Upper lobe of left lung (tissue), 6 donors: ENCODE data around the gene TMEM41B. TPM values are rescaled to one million over a fixed set of nuclear protein-coding genes. Genes with fewer than 3 reads are reported as not detected.

ENCODE experiments used
- ATAC-seq, 2 donors: fragments of 200-7000 bp; cut with Tn5 transposase; one replicate each; pipeline ENCODE4 v1.9.1; 2022; ENCODE audit warnings: mild to moderate bottlenecking in 2 of 2, moderate library complexity in 2 of 2; ENCODE audit not compliant: low FRiP score in 2 of 2
- DNase-seq, 2 donors: peaks; one replicate each; pipeline ENCODE4 v3.0.0-alpha.2; 2019 to 2020
- H3K27ac ChIP-seq, 4 donors: fragments of 200-600 bp; sonication (generic); one replicate each; pipeline ENCODE4 v1.5.1; 2016 to 2019
- H3K27me3 ChIP-seq, 4 donors: fragments of 200-600 bp; sonication (generic); one replicate each; pipeline ENCODE4 v1.5.1; 2017 to 2019
- H3K36me3 ChIP-seq, 4 donors: fragments of 200-600 bp; sonication (generic); one replicate each; pipeline ENCODE4 v1.5.1; 2016 to 2019
- H3K4me1 ChIP-seq, 4 donors: fragments of 200-600 bp; sonication (generic); one replicate each; pipeline ENCODE4 v1.5.1; 2018 to 2019
- H3K4me3 ChIP-seq, 4 donors: fragments of 200-600 bp; sonication (generic); one replicate each; pipeline ENCODE4 v1.5.1; 2017 to 2019; ENCODE audit warnings: mild to moderate bottlenecking in 2 of 4, moderate library complexity in 1 of 4
- H3K9me3 ChIP-seq, 4 donors: fragments of 200-600 bp; sonication (generic); one replicate each; pipeline ENCODE4 v1.5.1; 2018 to 2019
- EP300 ChIP-seq, 4 donors: sonication (generic); formaldehyde crosslinking; IDR thresholded peaks; one replicate each; pipeline ENCODE4 v1.5.1; 2017; ENCODE audit warnings: antibody characterized with exemption in 4 of 4, control low read depth in 2 of 4
- POLR2A ChIP-seq, 4 donors: fragments of 450-650 bp; IDR thresholded peaks; one replicate each; pipeline ENCODE4 v1.5.1; 2016 to 2017; ENCODE audit warnings: antibody characterized with exemption in 4 of 4, mild to moderate bottlenecking in 2 of 4
- POLR2AphosphoS5 ChIP-seq, 2 donors: sonication (generic); formaldehyde crosslinking; IDR thresholded peaks; one replicate each; pipeline ENCODE4 v1.5.1; 2017; ENCODE audit warnings: antibody characterized with exemption in 2 of 2
- WGBS, 2 donors: methylation state at CpG; one replicate each; pipeline ENCODE4 v1.1.5; 2017 to 2018; 5-methylcytosine and 5-hydroxymethylcytosine counted together
- total RNA-seq, 6 donors: library from RNA; depleted of rRNA in 4 of 6; stranded (reverse); fragments of >200 nt in 4 of 6; gene quantifications; one replicate each; pipeline versions ENCODE4 v1.1.0 to v1.2.1, GENCODE V29; 2016 to 2021
- TF ChIP-seq, protein P1 (sequence below), 6 experiments: fragments of 450-650 bp in 4 of 6; fragments of 200-600 bp in 2 of 6; sonication (generic) in 2 of 6; IDR thresholded peaks; one replicate each; pipeline ENCODE4 v1.5.1; 2016 to 2019; ENCODE audit warnings: antibody characterized with exemption in 6 of 6
- donor health status: DM: no; HTN: no; CAD: no; lungs with moderate emphysema.
- donor health status: DM: no; HTN: yes; CAD: no; lungs with severe emphysema.

TMEM41B gene
- total RNA-seq, 6 donors from 2014 or later = 61.7 to 114 (median 88.5) TPM

DNA sequence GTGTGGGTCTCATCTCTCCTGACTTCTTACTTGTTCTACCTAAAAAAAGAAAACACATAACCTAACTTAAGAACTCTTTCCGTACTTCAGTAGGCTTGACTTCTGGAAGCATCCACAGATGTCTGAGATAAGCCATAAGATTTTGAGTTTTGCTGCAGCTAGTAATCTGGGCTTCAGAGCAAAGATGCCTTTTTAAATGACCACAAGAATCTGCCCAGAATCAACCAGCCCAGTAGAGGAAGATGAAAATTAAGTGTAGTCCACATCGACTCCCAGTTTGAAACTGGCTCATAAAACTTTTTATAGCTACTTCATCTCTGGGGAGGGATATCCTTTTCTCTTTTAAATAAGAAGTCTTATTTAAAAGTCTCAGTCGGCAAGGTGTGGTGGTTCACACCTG lies 60.0 kb downstream of the TMEM41B start:
- DNase-seq (no peak), ATAC-seq (no peak)
- peaks cover 0 to 7% (median 2%) of the 10 kb centered on the region in 4 donors for H3K36me3 ChIP-seq
- no peak overlapping the region for H3K27ac ChIP-seq
- 91 to 94% methylated on average over 3 of the region's 3 CpGs for WGBS, 2 donors
- no peak for TF ChIP-seq POLR2AphosphoS5 (IDR thresholded peaks at IDR 0.05)
- TF ChIP-seq, protein P1, sequence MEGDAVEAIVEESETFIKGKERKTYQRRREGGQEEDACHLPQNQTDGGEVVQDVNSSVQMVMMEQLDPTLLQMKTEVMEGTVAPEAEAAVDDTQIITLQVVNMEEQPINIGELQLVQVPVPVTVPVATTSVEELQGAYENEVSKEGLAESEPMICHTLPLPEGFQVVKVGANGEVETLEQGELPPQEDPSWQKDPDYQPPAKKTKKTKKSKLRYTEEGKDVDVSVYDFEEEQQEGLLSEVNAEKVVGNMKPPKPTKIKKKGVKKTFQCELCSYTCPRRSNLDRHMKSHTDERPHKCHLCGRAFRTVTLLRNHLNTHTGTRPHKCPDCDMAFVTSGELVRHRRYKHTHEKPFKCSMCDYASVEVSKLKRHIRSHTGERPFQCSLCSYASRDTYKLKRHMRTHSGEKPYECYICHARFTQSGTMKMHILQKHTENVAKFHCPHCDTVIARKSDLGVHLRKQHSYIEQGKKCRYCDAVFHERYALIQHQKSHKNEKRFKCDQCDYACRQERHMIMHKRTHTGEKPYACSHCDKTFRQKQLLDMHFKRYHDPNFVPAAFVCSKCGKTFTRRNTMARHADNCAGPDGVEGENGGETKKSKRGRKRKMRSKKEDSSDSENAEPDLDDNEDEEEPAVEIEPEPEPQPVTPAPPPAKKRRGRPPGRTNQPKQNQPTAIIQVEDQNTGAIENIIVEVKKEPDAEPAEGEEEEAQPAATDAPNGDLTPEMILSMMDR (IDR thresholded peaks at IDR 0.05) = no peak
- no peak for TF ChIP-seq EP300 (IDR thresholded peaks at IDR 0.05)
- no peak for TF ChIP-seq POLR2A (IDR thresholded peaks at IDR 0.05)
- H3K4me3 ChIP-seq = no peak overlapping the region
- peaks cover 8 to 18% (median 12%) of the 10 kb centered on the region in 4 donors for H3K4me1 ChIP-seq
- no peaks in the 10 kb centered on the region for H3K27me3 ChIP-seq
- no peaks in the 10 kb centered on the region for H3K9me3 ChIP-seq

DNA sequence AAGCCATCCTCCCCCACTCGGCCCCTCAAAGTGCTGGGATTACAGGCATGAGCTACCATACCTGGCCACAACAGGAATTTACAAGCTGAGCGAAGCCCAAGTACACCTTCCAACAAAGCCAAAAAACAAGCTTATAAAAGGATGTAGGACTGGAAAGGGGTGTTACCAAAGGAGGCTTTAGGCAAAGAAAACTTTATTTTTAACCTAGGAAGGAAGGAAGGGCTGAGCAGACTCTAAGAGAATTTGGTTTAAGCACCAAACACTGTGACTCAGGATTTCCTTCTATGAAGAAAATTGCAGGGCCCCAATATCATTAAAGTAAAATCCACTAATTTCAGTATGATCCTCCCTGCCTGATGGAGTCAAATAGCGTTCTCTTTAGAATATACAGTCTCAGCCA lies 61.3 kb downstream of the TMEM41B start:
- 51 to 69% methylated on average over 3 of the region's 3 CpGs for WGBS, 2 donors

DNA sequence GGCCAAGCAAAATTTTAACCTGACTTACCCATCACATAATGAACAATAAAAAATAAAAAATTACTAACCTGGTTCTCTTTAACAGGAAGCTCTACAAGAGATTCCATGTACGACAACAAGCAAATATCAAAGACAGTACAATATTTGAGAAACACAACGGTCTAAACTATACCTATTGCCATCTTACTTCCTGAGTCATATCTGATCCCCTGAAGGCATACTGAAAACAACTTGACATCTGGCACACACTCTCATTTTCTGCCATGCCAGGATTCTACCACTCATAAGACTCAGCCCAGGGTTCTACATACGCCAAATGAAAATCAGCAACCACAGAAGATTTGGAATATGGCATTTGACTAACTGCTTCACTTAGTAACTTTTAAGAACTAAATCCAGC lies 63.1 kb downstream of the TMEM41B start:
- ATAC-seq (no peak), DNase-seq (no peak)
- Histone ChIP-seq H3K9me3 (no peaks in the 10 kb centered on the region), H3K27ac (no peak overlapping the region), H3K27me3 (no peaks in the 10 kb centered on the region), H3K4me3 (no peak overlapping the region), H3K4me1 (peaks cover 9 to 23% (median 14%) of the 10 kb centered on the region in 4 donors), H3K36me3 (peaks cover 0 to 7% (median 2%) of the 10 kb centered on the region in 4 donors)
- TF ChIP-seq POLR2AphosphoS5 (IDR thresholded peaks at IDR 0.05) = no peak
- no peak for TF ChIP-seq EP300 (IDR thresholded peaks at IDR 0.05)
- TF ChIP-seq POLR2A (IDR thresholded peaks at IDR 0.05) = no peak
- TF ChIP-seq, protein P1 (IDR thresholded peaks at IDR 0.05) = no peak
- 77 to 78% methylated on average over 3 of the region's 3 CpGs for WGBS, 2 donors

More for the DNA sequence above, 61.3 kb downstream of the TMEM41B start:
- no peak for ATAC-seq
- Histone ChIP-seq H3K36me3 (peaks cover 0 to 7% (median 2%) of the 10 kb centered on the region in 4 donors), H3K27ac (no peak overlapping the region), H3K27me3 (no peaks in the 10 kb centered on the region), H3K4me1 (peaks cover 8 to 19% (median 12%) of the 10 kb centered on the region in 4 donors), H3K9me3 (no peaks in the 10 kb centered on the region), H3K4me3 (no peak overlapping the region)
- TF ChIP-seq EP300 (IDR thresholded peaks at IDR 0.05) = no peak
- TF ChIP-seq POLR2AphosphoS5 (IDR thresholded peaks at IDR 0.05) = no peak
- TF ChIP-seq, protein P1 (IDR thresholded peaks at IDR 0.05) = no peak
- TF ChIP-seq POLR2A (IDR thresholded peaks at IDR 0.05) = no peak
- DNase-seq = no peak

DNA sequence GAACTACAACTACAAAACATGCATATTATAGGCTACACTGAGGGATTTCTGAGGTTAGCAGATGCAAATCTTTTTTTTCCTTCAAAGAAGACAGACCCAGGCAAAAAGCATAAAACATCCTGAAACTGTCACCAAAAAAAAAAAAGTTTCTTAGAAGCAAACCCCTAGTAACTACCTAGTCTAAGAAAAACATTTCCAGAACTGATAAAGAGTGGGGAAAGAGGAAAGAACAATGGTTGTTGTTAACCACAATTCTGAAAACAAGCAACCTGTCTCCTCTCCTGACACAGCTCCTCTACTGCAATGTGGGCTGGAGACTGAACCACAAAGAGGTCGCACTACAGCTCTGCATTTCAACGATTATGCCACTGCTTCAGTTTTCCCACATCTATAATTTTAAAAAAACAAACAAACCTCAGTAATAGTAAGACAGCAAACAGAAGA lies 64.2 kb downstream of the TMEM41B start:
- Histone ChIP-seq H3K27ac (no peak overlapping the region), H3K36me3 (peaks cover 0 to 6% (median under 1%) of the 10 kb centered on the region in 4 donors), H3K27me3 (no peaks in the 10 kb centered on the region), H3K4me1 (peaks cover 9 to 23% (median 14%) of the 10 kb centered on the region in 4 donors), H3K9me3 (no peaks in the 10 kb centered on the region), H3K4me3 (no peak overlapping the region)
- no peak for ATAC-seq
- TF ChIP-seq POLR2A (IDR thresholded peaks at IDR 0.05) = no peak
- DNase-seq = no peak
- WGBS, 2 donors = 28 to 36% methylated on average over 2 of the region's 2 CpGs

DNA sequence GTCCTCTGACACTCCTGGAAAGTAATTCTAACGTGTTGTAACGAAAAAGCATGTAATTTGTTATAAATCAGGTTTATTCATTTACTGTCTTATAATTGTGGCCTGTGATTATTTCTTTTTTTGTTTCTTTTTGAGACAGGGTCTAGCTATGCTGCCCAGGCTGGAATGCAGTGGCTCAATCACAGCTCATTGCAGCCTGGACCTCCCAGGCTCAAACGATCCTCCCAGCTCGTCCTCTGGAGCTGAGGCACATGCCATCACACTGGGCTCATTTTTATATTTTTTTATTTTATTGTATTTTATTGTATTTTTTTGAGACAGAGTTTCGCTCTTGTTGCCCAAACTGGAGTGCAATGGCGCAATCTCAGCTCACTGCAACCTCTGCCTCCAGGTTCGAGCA lies 65.1 kb downstream of the TMEM41B start:
- H3K27me3 ChIP-seq = no peaks in the 10 kb centered on the region
- H3K27ac ChIP-seq = no peak overlapping the region
- TF ChIP-seq, protein P1 (IDR thresholded peaks at IDR 0.05) = no peak
- TF ChIP-seq EP300 (IDR thresholded peaks at IDR 0.05) (no peak), POLR2A (IDR thresholded peaks at IDR 0.05) (no peak), POLR2AphosphoS5 (IDR thresholded peaks at IDR 0.05) (no peak)
- no peak for ATAC-seq
- no peaks in the 10 kb centered on the region for H3K9me3 ChIP-seq
- peaks cover 9 to 23% (median 14%) of the 10 kb centered on the region in 4 donors for H3K4me1 ChIP-seq
- 88 to 96% methylated on average over 7 of the region's 7 CpGs for WGBS, 2 donors
- no peaks in the 10 kb centered on the region for H3K36me3 ChIP-seq
- DNase-seq = no peak
- H3K4me3 ChIP-seq = no peak overlapping the region
